Measurements from ENCODE around the gene SLC16A2.

Gene SLC16A2

GRCh38 chrX:74550295-74550802 lies 129.1 kb downstream of the SLC16A2 start:
- no peaks in the 10 kb centered on the region for H3K36me3 ChIP-seq (ENCODE audit: control insufficient read depth, insufficient read depth, low read length)
- no peaks in the 10 kb centered on the region for H3K4me1 ChIP-seq (ENCODE audit: control insufficient read depth, insufficient read depth, low read length)
- 26 to 29% methylated on average over 24 of the region's 24 CpGs for WGBS, 2 experiments
- H3K27ac ChIP-seq (ENCODE audit: insufficient read depth, low read depth, low read length, poor library complexity, severe bottlenecking), result no peak overlapping the region
- no peak overlapping the region for H3K4me3 ChIP-seq (ENCODE audit: insufficient read depth, low read depth, low read length)
- no peaks in the 10 kb centered on the region for H3K27me3 ChIP-seq (ENCODE audit: control insufficient read depth, insufficient read depth, low read length, poor library complexity, severe bottlenecking)
- no peaks in the 10 kb centered on the region for H3K9me3 ChIP-seq (ENCODE audit: control insufficient read depth, low read length)

GRCh38 chrX:74551934-74552333 lies 130.6 kb downstream of the SLC16A2 start:
- 58 to 100% methylated on average over 1 to 2 of the region's 2 CpGs for WGBS, 2 experiments
- no peaks in the 10 kb centered on the region for H3K36me3 ChIP-seq (ENCODE audit: control insufficient read depth, insufficient read depth, low read length)
- no peaks in the 10 kb centered on the region for H3K4me1 ChIP-seq (ENCODE audit: control insufficient read depth, insufficient read depth, low read length)
- H3K4me3 ChIP-seq (ENCODE audit: insufficient read depth, low read depth, low read length), result no peak overlapping the region
- no peaks in the 10 kb centered on the region for H3K27me3 ChIP-seq (ENCODE audit: control insufficient read depth, insufficient read depth, low read length, poor library complexity, severe bottlenecking)
- no peak overlapping the region for H3K27ac ChIP-seq (ENCODE audit: insufficient read depth, low read depth, low read length, poor library complexity, severe bottlenecking)
- no peaks in the 10 kb centered on the region for H3K9me3 ChIP-seq (ENCODE audit: control insufficient read depth, low read length)

GRCh38 chrX:74557378-74557777 lies 136.1 kb downstream of the SLC16A2 start:
- no peak overlapping the region for H3K4me3 ChIP-seq (ENCODE audit: insufficient read depth, low read depth, low read length)
- no peaks in the 10 kb centered on the region for H3K27me3 ChIP-seq (ENCODE audit: control insufficient read depth, insufficient read depth, low read length, poor library complexity, severe bottlenecking)

GRCh38 chrX:74578137-74578536 lies 156.8 kb downstream of the SLC16A2 start:
- no peaks in the 10 kb centered on the region for H3K4me1 ChIP-seq (ENCODE audit: control insufficient read depth, insufficient read depth, low read length)
- WGBS, 2 experiments, result 92 to 95% methylated on average over 3 of the region's 3 CpGs
- no peak overlapping the region for H3K4me3 ChIP-seq (ENCODE audit: insufficient read depth, low read depth, low read length)
- no peaks in the 10 kb centered on the region for H3K36me3 ChIP-seq (ENCODE audit: control insufficient read depth, insufficient read depth, low read length)
- no peaks in the 10 kb centered on the region for H3K9me3 ChIP-seq (ENCODE audit: control insufficient read depth, low read length)
- H3K27ac ChIP-seq (ENCODE audit: insufficient read depth, low read depth, low read length, poor library complexity, severe bottlenecking), result no peak overlapping the region
- no peaks in the 10 kb centered on the region for H3K27me3 ChIP-seq (ENCODE audit: control insufficient read depth, insufficient read depth, low read length, poor library complexity, severe bottlenecking)

More at GRCh38 chrX:74557378-74557777, 136.1 kb downstream of the SLC16A2 start:
- WGBS, 2 experiments, result 100% methylated on average over 2 of the region's 2 CpGs; no CpG with 5 or more reads in 1 of the 2 experiments
- H3K36me3 ChIP-seq (ENCODE audit: control insufficient read depth, insufficient read depth, low read length), result no peaks in the 10 kb centered on the region
- no peaks in the 10 kb centered on the region for H3K9me3 ChIP-seq (ENCODE audit: control insufficient read depth, low read length)
- H3K27ac ChIP-seq (ENCODE audit: insufficient read depth, low read depth, low read length, poor library complexity, severe bottlenecking), result no peak overlapping the region
- no peaks in the 10 kb centered on the region for H3K4me1 ChIP-seq (ENCODE audit: control insufficient read depth, insufficient read depth, low read length)

GRCh38 chrX:74579597-74580198 lies 158.4 kb downstream of the SLC16A2 start:
- Histone ChIP-seq H3K4me3 (ENCODE audit: insufficient read depth, low read depth, low read length) (no peak overlapping the region), H3K36me3 (ENCODE audit: control insufficient read depth, insufficient read depth, low read length) (no peaks in the 10 kb centered on the region), H3K27me3 (ENCODE audit: control insufficient read depth, insufficient read depth, low read length, poor library complexity, severe bottlenecking) (no peaks in the 10 kb centered on the region), H3K9me3 (ENCODE audit: control insufficient read depth, low read length) (no peaks in the 10 kb centered on the region), H3K4me1 (ENCODE audit: control insufficient read depth, insufficient read depth, low read length) (no peaks in the 10 kb centered on the region), H3K27ac (ENCODE audit: insufficient read depth, low read depth, low read length, poor library complexity, severe bottlenecking) (no peak overlapping the region)
- WGBS, 2 experiments, result 93 to 94% methylated on average over 3 of the region's 3 CpGs

Data from ectodermal cell (in vitro differentiated cells).